GM23338 (cell line): ENCODE data around the gene MAG. TPM values are rescaled to one million over a fixed set of nuclear protein-coding genes. Genes with fewer than 3 reads are reported as not detected.

Experiments
- ATAC-seq: fragments of 200-7000 bp; cut with Tn5 transposase; 3 replicates; pipeline ENCODE4 v1.9.1; 2020
- DNase-seq: peaks from one replicate; pipeline ENCODE4 v3.0.0-alpha.2; 2015; ENCODE audit warnings: low spot score
- H2AFZ ChIP-seq: fragments of 200-600 bp; sonication (generic); 2 replicates; pipeline ENCODE4 v1.8.0; 2016; ENCODE audit warnings: antibody characterized with exemption, mild to moderate bottlenecking, moderate library complexity
- H3F3A ChIP-seq: fragments of 200-600 bp; sonication (generic); replicated peaks from 2 replicates; pipeline ENCODE4 v1.8.0; 2017; ENCODE audit warnings: antibody characterized with exemption, mixed run types, low read depth
- H3K27ac ChIP-seq: fragments of 200-600 bp; sonication (generic); 2 replicates; pipeline ENCODE4 v1.6.1; 2016; ENCODE audit warnings: low read depth
- H3K27me3 ChIP-seq: fragments of 200-600 bp; sonication (generic); 2 replicates; pipeline ENCODE4 v1.8.0; 2016; ENCODE audit warnings: mild to moderate bottlenecking, mixed run types, moderate library complexity; ENCODE audit not compliant: insufficient read depth
- H3K36me3 ChIP-seq: fragments of 200-600 bp; sonication (generic); 2 replicates; pipeline ENCODE4 v1.8.0; 2016; ENCODE audit warnings: mild to moderate bottlenecking; ENCODE audit not compliant: insufficient read depth
- H3K4me1 ChIP-seq: fragments of 200-600 bp; sonication (generic); 2 replicates; pipeline ENCODE4 v1.8.0; 2016; ENCODE audit warnings: mild to moderate bottlenecking, moderate library complexity; ENCODE audit not compliant: insufficient read depth
- H3K4me2 ChIP-seq: fragments of 200-600 bp; sonication (generic); 2 replicates; pipeline ENCODE4 v1.7.1; 2017; ENCODE audit warnings: mixed run types
- H3K4me3 ChIP-seq: fragments of 200-600 bp; sonication (generic); 2 replicates; pipeline ENCODE4 v1.6.1; 2016; ENCODE audit warnings: mixed run types
- H3K79me2 ChIP-seq: fragments of 200-600 bp; sonication (generic); replicated peaks from 2 replicates; pipeline ENCODE4 v1.8.0; 2017; ENCODE audit warnings: mild to moderate bottlenecking; ENCODE audit not compliant: insufficient read depth
- H3K9me2 ChIP-seq: fragments of 200-600 bp; sonication (generic); 2 replicates; pipeline ENCODE4 v1.8.0; 2017; ENCODE audit not compliant: insufficient read depth
- H4K20me1 ChIP-seq: fragments of 200-600 bp; sonication (generic); replicated peaks from 2 replicates; pipeline ENCODE4 v1.8.0; 2017; ENCODE audit warnings: mild to moderate bottlenecking; ENCODE audit not compliant: insufficient read depth
- H3K27ac Mint-ChIP-seq: 2 replicates; pipeline ENCODE4 v1.8.0; 2020; ENCODE audit warnings: inconsistent platforms, mild to moderate bottlenecking, moderate library complexity, mixed read lengths
- H3K27me3 Mint-ChIP-seq: 3 replicates; pipeline ENCODE4 v1.8.0; 2022; ENCODE audit warnings: low read depth, mild to moderate bottlenecking, moderate library complexity, mixed read lengths, inconsistent platforms; ENCODE audit not compliant: insufficient read depth, poor library complexity
- H3K36me3 Mint-ChIP-seq: 3 replicates; pipeline ENCODE4 v1.8.0; 2021; ENCODE audit warnings: low read depth, mild to moderate bottlenecking, inconsistent platforms, moderate library complexity, mixed read lengths
- H3K4me1 Mint-ChIP-seq: 3 replicates; pipeline ENCODE4 v1.8.0; 2020; ENCODE audit warnings: mild to moderate bottlenecking, inconsistent platforms, mixed read lengths
- H3K4me3 Mint-ChIP-seq: 3 replicates; pipeline ENCODE4 v1.8.0; 2021; ENCODE audit warnings: moderate library complexity, mild to moderate bottlenecking, inconsistent platforms, mixed read lengths
- H3K9me3 Mint-ChIP-seq: 3 replicates; pipeline ENCODE4 v1.8.0; 2020; ENCODE audit warnings: moderate library complexity, mild to moderate bottlenecking, inconsistent platforms, mixed read lengths
- CREB1 ChIP-seq: fragments of 250-450 bp; sonication (Bioruptor Pico); IDR thresholded peaks from 2 replicates; pipeline ENCODE4 v1.5.0; 2020; ENCODE audit warnings: low read depth, mild to moderate bottlenecking, moderate library complexity
- ETS1 ChIP-seq: IDR thresholded peaks from 2 replicates; pipeline ENCODE4 v1.6.1; 2016; ENCODE audit warnings: antibody characterized with exemption
- EZH2 ChIP-seq: fragments of 200-600 bp; sonication (generic); IDR thresholded peaks from one replicate; pipeline ENCODE4 v1.8.0; 2017; ENCODE audit warnings: antibody characterized with exemption, mild to moderate bottlenecking, low read depth; ENCODE audit not compliant: unreplicated experiment
- EZH2phosphoT487 ChIP-seq: fragments of 200-600 bp; sonication (generic); IDR thresholded peaks from one replicate; pipeline ENCODE4 v1.8.1; 2018; ENCODE audit warnings: antibody characterized with exemption; ENCODE audit not compliant: unreplicated experiment
- JUNB ChIP-seq: IDR thresholded peaks from one replicate; pipeline ENCODE4 v1.6.1; 2016; ENCODE audit warnings: antibody characterized with exemption; ENCODE audit not compliant: unreplicated experiment
- NANOG ChIP-seq: IDR thresholded peaks from 2 replicates; pipeline ENCODE4 v1.6.1; 2016; ENCODE audit warnings: antibody characterized with exemption, borderline replicate concordance
- STAT1 ChIP-seq: IDR thresholded peaks from one replicate; pipeline ENCODE4 v1.6.1; 2016; ENCODE audit warnings: antibody characterized with exemption; ENCODE audit not compliant: unreplicated experiment
- ZNF114 ChIP-seq: fragments of 250-450 bp; sonication (Bioruptor Pico); IDR thresholded peaks from 2 replicates; pipeline ENCODE4 v1.5.0; 2020; ENCODE audit warnings: mild to moderate bottlenecking, moderate library complexity
- ZNF462 ChIP-seq: fragments of 250-450 bp; sonication (Bioruptor Pico); IDR thresholded peaks from 2 replicates; pipeline ENCODE4 v1.5.0; 2020; ENCODE audit warnings: mild to moderate bottlenecking, moderate library complexity
- polyA plus RNA-seq: library from polyadenylated mRNA; unstranded; fragments of >200 nt; fragmentation: Nextera tagmentation; extraction: Ambion mirVana; gene quantifications from 2 replicates; pipeline ENCODE4 v1.2.1, GENCODE V29; 2016
- total RNA-seq: library from RNA; depleted of rRNA; stranded (reverse); fragments of >200 nt; shearing (Covaris generic); gene quantifications from 2 replicates; pipeline ENCODE4 v1.2.3, GENCODE V29; 2014
- TF ChIP-seq, protein P1 (sequence below): IDR thresholded peaks from one replicate; pipeline ENCODE4 v1.6.1; 2018; ENCODE audit warnings: antibody characterized with exemption; ENCODE audit not compliant: unreplicated experiment

MAG gene
- total and polyA plus RNA-seq, 2 experiments from 2014 or later, result 0.61 to 1.3 TPM

GRCh38 chr19:35288906-35289305 is 3.1 kb upstream of the MAG start (continued):
- TF ChIP-seq ZNF462 (CRISPR knock-in tag), result no peak
- TF ChIP-seq JUNB, result no peak
- TF ChIP-seq, protein P1, sequence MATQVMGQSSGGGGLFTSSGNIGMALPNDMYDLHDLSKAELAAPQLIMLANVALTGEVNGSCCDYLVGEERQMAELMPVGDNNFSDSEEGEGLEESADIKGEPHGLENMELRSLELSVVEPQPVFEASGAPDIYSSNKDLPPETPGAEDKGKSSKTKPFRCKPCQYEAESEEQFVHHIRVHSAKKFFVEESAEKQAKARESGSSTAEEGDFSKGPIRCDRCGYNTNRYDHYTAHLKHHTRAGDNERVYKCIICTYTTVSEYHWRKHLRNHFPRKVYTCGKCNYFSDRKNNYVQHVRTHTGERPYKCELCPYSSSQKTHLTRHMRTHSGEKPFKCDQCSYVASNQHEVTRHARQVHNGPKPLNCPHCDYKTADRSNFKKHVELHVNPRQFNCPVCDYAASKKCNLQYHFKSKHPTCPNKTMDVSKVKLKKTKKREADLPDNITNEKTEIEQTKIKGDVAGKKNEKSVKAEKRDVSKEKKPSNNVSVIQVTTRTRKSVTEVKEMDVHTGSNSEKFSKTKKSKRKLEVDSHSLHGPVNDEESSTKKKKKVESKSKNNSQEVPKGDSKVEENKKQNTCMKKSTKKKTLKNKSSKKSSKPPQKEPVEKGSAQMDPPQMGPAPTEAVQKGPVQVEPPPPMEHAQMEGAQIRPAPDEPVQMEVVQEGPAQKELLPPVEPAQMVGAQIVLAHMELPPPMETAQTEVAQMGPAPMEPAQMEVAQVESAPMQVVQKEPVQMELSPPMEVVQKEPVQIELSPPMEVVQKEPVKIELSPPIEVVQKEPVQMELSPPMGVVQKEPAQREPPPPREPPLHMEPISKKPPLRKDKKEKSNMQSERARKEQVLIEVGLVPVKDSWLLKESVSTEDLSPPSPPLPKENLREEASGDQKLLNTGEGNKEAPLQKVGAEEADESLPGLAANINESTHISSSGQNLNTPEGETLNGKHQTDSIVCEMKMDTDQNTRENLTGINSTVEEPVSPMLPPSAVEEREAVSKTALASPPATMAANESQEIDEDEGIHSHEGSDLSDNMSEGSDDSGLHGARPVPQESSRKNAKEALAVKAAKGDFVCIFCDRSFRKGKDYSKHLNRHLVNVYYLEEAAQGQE, result no peak

DNA sequence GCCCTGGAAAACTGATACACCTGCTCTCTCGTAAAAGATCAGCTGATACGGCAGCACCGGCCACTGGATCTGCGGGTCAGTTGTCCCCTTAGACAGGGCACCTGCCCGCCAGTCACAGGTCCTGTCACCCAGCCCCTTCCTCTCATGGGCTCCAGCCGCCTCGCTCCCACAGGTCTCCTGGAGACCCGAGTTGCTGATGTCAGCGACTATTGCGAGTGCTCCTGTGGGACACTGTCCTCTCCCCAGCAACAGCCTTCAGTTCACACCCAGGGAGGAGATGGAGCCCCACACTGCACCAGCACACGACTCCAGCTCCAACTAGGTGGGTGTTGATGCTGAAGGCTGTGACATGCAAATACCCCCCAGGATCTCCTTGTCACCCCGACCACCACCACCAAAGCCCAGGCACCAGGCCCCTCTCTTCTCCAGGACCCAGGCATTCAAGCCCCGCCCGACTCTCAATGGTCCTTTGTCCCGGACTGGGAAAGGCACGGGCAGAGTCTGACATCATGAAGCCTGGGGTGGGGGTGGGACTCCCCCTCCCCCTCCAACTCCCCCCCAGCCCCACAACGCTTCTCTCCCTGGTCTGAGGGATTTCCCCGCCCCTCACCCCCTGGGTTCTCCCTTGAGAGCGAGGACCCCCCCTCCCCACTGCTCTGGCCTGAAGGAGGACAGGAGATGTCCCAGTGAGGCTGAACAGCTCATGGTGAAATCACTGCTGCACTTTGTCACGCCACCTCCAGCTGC is 1.4 kb upstream of the MAG start:
- H3K4me1 Mint-ChIP-seq, result peaks cover 13% of the 10 kb centered on the region
- Histone ChIP-seq H3K27me3 (no peaks in the 10 kb centered on the region), H3K36me3 (no peaks in the 10 kb centered on the region), H4K20me1 (no peaks in the 10 kb centered on the region), H3K9me2 (no peaks in the 10 kb centered on the region), H3K27ac (no peak overlapping the region), H3K4me2 (no peak overlapping the region), H3K4me1 (peaks cover 18% of the 10 kb centered on the region), H3K79me2 (no peaks in the 10 kb centered on the region), H3K4me3 (no peak overlapping the region), H2AFZ (no peak overlapping the region), H3F3A (no peaks in the 10 kb centered on the region)
- peaks cover 17% of the 10 kb centered on the region for H3K27me3 Mint-ChIP-seq
- H3K36me3 Mint-ChIP-seq, result no peaks in the 10 kb centered on the region
- H3K4me3 Mint-ChIP-seq, result no peak overlapping the region
- DNase-seq (no peak), ATAC-seq (no peak)
- no peak overlapping the region for H3K27ac Mint-ChIP-seq
- no peaks in the 10 kb centered on the region for H3K9me3 Mint-ChIP-seq
- TF ChIP-seq NANOG, result no peak
- TF ChIP-seq CREB1 (CRISPR knock-in tag), result no peak
- no peak for TF ChIP-seq STAT1
- no peak for TF ChIP-seq EZH2
- TF ChIP-seq ZNF114 (CRISPR knock-in tag), result no peak
- no peak for TF ChIP-seq ETS1
- no peak for TF ChIP-seq EZH2phosphoT487
- TF ChIP-seq, protein P1, result no peak
